GM12865 (cell line): Measurements from ENCODE around the gene FKBP1B.
"Not testable (repeated sequence)": the region's sequence is repeated elsewhere in the genome, so short reads cannot be mapped to it uniquely, and the experiment has no call there.

ENCODE experiments used
- DNase-seq: peaks from one replicate; pipeline ENCODE4 v3.0.0; 2010; ENCODE audit warnings: low read depth
- H3K4me3 ChIP-seq: 2 replicates; pipeline ENCODE4 v1.5.1; 2011; ENCODE audit warnings: mild to moderate bottlenecking, low read depth, low read length, control low read depth
- CTCF ChIP-seq: IDR thresholded peaks from 2 replicates; pipeline ENCODE4 v1.5.1; 2011; ENCODE audit warnings: low read length, control low read depth, low read depth, inconsistent platforms; ENCODE audit not compliant: insufficient read depth; ENCODE audit errors: missing control alignments

Gene FKBP1B

GRCh38 chr2:24022975-24023575 lies 26.5 kb upstream of the FKBP1B start:
- TF ChIP-seq CTCF: no peak
- no peak for DNase-seq
- no peak overlapping the region for H3K4me3 ChIP-seq

GRCh38 chr2:24024018-24024417 lies 25.5 kb upstream of the FKBP1B start:
- no peak for TF ChIP-seq CTCF
- no peak for DNase-seq
- no peak overlapping the region for H3K4me3 ChIP-seq

- no peak for TF ChIP-seq CTCF
- H3K4me3 ChIP-seq: no peak overlapping the region
- DNase-seq: no peak
These were observed 24.4 kb upstream of the FKBP1B start for GRCh38 chr2:24024996-24025663.

- TF ChIP-seq CTCF: no peak
- H3K4me3 ChIP-seq: no peak overlapping the region
- no peak for DNase-seq
These were observed 23.3 kb upstream of the FKBP1B start for GRCh38 chr2:24026233-24026632.

GRCh38 chr2:24038786-24039499 lies 10.6 kb upstream of the FKBP1B start:
- H3K4me3 ChIP-seq: no peak overlapping the region
- no peak for TF ChIP-seq CTCF
- no peak for DNase-seq

- no peak for DNase-seq
- TF ChIP-seq CTCF: no peak
- no peak overlapping the region for H3K4me3 ChIP-seq
These were observed 9.0 kb upstream of the FKBP1B start for GRCh38 chr2:24040511-24040910.

- not testable (repeated sequence) for DNase-seq, H3K4me3 ChIP-seq
These were observed 6.4 kb upstream of the FKBP1B start for GRCh38 chr2:24043133-24043532.
